ENCODE data around the gene SEPTIN10.

The SEPTIN10 gene

GRCh38 chr2:109635426-109636304 is 21.9 kb upstream of the SEPTIN10 start:
- H3K27me3 ChIP-seq (replicated peaks) = no peaks in the 10 kb centered on the region
- in situ Hi-C loops (cut with HindIII; ENCODE audit: low pct_ligation_motif_present, low sequenced_read_pairs) = no loop called here

GRCh38 chr2:109633284-109633961 is 19.7 kb upstream of the SEPTIN10 start:
- no peak overlapping the region for H3K27ac ChIP-seq
- TF ChIP-seq CTCF (IDR thresholded peaks at IDR 0.05; ENCODE audit: low read depth, low read length, missing control alignments) = no peak
- in situ Hi-C loops (cut with HindIII; ENCODE audit: low pct_ligation_motif_present, low sequenced_read_pairs) = no loop called here
- DNase-seq = no peak
- no peaks in the 10 kb centered on the region for H3K36me3 ChIP-seq (replicated peaks)
- no peaks in the 10 kb centered on the region for H3K27me3 ChIP-seq (replicated peaks)
- H3K4me3 ChIP-seq (ENCODE audit: low read depth, low read length) = no peak overlapping the region

More at GRCh38 chr2:109635426-109636304, 21.9 kb upstream of the SEPTIN10 start:
- H3K4me3 ChIP-seq (ENCODE audit: low read depth, low read length) = no peak overlapping the region
- no peak for TF ChIP-seq CTCF (IDR thresholded peaks at IDR 0.05; ENCODE audit: low read depth, low read length, missing control alignments)
- no peaks in the 10 kb centered on the region for H3K36me3 ChIP-seq (replicated peaks)
- no peak for DNase-seq
- no peak overlapping the region for H3K27ac ChIP-seq

GRCh38 chr2:109632158-109632789 is 18.5 kb upstream of the SEPTIN10 start:
- no peak for TF ChIP-seq CTCF (IDR thresholded peaks at IDR 0.05; ENCODE audit: low read depth, low read length, missing control alignments)
- Histone ChIP-seq H3K36me3 (replicated peaks) (no peaks in the 10 kb centered on the region), H3K27ac (no peak overlapping the region), H3K4me3 (ENCODE audit: low read depth, low read length) (no peak overlapping the region), H3K27me3 (replicated peaks) (no peaks in the 10 kb centered on the region)
- DNase-seq = no peak
- in situ Hi-C loops (cut with HindIII; ENCODE audit: low pct_ligation_motif_present, low sequenced_read_pairs) = no loop called here

- H3K36me3 ChIP-seq (replicated peaks) = no peaks in the 10 kb centered on the region
Measured at GRCh38 chr2:109631741-109632140, 18.0 kb upstream of the SEPTIN10 start.

More at GRCh38 chr2:109631741-109632140, 18.0 kb upstream of the SEPTIN10 start:
- Histone ChIP-seq H3K4me3 (ENCODE audit: low read depth, low read length) (no peak overlapping the region), H3K27ac (no peak overlapping the region), H3K27me3 (replicated peaks) (no peaks in the 10 kb centered on the region)
- DNase-seq = no peak
- no peak for TF ChIP-seq CTCF (IDR thresholded peaks at IDR 0.05; ENCODE audit: low read depth, low read length, missing control alignments)
- in situ Hi-C loops (cut with HindIII; ENCODE audit: low pct_ligation_motif_present, low sequenced_read_pairs) = no loop called here
